ENCODE measurements around the gene FGR. TPM values are rescaled to one million over a fixed set of nuclear protein-coding genes. Genes with fewer than 3 reads are reported as not detected.
"Not testable (repeated sequence)": the region's sequence is repeated elsewhere in the genome, so short reads cannot be mapped to it uniquely, and the experiment has no call there.

The FGR gene
- polyA plus RNA-seq, 3 donors: 1.5 to 1.9 (median 1.9) TPM

- no peak for DNase-seq
Measured at GRCh38 chr1:27661412-27662075, 26.6 kb upstream of the FGR start.

DNA sequence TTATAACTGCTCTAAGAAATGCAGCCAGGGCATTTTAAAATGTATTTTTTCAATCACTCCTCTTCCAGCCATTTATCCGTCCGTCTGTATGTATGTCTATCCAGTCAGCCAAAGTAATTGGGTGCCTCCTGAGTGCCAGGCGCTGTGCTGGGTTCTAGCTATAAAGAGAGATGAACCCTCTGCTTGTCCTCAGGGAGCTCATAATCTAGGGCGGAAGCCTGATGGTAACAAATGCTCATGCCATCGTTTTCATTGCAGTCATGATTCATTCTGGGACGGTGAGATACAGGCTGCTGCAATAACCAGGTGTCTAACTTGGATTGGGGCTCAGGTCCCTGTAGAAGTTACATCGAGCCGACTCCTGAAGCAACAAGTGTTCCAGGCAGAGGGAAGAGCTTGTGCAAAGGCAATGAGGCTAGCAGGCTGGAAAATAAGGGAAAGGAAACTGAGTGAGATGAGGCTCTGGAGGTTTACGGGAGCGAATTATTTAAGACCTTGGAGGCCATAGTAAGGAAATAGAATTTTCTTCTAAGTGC is 25.4 kb upstream of the FGR start:
- DNase-seq: no peak

- DNase-seq: peak; percentile 87
Measured at GRCh38 chr1:27659497-27660299, 24.7 kb upstream of the FGR start.

DNA sequence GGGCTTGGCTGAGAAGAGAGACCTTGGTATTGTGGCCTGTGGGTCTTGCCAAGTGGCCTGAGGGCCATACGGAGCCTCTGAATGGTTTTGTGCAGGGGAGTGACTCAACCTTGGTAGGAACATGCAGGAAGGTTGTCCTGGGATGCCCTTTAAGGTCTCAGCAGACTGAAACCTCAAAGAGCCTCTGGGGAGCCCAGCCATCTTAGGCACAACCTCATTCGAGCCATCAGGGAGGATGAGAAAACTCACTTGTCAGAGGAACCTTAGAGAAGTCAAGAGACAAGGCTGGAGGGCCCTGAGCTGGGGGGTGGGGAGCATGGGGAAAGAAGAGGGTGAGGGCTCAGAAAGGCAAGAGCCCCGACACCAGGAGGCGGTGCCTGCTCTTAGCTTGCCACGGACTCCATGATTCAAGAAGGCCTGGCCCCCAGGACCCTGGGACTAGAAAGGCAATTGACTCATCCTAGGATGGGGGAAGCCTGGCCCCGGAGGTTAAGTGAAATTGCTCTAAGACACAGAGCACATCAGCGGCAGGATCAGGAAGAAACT is 24.0 kb upstream of the FGR start:
- DNase-seq: no peak

GRCh38 chr1:27656157-27656893 is 21.3 kb upstream of the FGR start:
- DNase-seq: no peak

GRCh38 chr1:27655151-27655937 is 20.4 kb upstream of the FGR start:
- no peak for DNase-seq

DNA sequence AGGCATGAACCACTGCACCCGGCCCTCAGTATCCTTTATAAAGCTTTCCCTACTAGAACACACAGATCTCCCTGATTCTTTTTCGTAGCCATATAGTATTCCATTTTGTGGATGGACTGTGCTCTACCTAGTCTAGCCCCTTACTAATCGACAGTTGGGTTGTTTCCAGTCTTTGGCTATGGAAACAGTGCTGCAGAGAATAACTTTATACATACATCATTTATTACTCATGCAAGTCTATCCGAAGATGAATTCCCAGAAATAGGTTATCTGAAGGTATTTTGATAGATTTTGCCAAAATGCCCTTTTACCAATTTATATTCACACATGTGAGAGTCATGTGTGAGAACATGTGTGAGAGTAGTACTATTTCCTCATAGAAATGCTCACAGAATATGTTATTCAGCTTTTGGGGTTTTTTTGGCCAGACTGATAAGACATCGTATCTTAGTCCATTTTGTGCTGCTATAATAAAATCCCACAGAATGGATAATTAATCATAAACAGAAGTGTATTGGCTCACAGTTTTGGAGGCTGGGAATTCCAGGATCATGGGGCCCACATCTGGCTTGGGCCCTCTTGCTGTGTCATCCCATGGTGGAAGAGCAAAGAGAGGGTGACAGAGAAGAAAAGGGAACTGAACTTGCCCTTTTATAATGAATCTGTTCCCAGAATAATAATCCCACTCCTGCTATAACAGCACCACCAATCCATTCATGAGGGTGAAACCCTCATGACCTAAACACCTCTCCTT is 17.3 kb upstream of the FGR start:
- no peak for DNase-seq

- DNase-seq: no peak
Measured at GRCh38 chr1:27650539-27651175, 15.7 kb upstream of the FGR start.

DNA sequence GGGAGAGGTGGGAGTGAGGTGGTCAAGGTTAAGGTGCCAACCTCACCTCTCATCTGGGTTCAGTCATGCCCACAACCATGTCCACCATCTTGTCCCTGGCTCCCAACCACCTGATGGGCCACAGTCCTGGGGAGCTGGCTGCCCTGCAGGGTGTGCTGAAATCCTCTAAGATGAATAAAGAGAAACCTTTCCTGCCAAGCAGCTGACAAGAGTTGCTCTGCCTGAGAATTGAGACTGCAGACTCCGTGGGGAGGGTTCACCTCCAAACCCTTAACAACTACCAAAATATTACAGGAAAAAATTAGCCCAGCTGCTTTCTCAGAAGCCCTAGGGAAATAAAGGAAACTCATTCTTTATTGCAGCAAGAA is 15.2 kb upstream of the FGR start:
- DNase-seq: no peak

DNA sequence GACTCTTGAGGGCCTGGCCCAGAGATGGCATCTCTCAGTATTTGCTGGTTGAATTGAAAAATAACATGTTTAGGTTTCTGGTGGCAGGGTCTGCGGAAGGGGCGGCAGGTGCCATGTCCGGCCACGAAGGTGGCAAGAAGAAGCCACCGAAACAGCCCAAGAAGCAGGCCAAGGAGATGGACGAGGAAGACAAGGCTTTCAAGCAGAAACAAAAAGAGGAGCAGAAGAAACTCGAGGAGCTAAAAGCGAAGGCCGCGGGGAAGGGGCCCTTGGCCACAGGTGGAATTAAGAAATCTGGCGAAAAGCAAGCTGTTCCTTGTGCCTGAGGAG is 14.3 kb upstream of the FGR start:
- no peak for DNase-seq

GRCh38 chr1:27648602-27649305 is 13.8 kb upstream of the FGR start:
- DNase-seq: no peak

DNA sequence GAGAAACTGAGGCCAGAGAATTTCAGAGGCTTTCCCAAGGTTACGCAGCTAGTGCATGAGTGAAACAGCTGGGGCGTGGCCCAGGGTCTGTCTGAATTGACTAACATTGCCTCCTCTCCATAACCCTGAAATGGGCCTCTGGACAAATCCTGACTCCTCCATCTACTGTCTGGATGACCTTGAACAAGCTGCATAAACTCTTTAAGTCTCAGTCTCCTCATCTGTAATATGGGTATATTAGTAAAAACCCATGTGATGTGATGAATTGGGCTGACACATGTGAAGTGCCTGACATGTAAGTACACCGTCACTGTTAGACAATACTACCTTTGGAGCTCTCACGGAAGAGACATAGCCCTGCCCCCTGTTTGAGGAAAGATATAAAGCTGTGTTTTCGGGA is 12.3 kb upstream of the FGR start:
- no peak for DNase-seq

DNA sequence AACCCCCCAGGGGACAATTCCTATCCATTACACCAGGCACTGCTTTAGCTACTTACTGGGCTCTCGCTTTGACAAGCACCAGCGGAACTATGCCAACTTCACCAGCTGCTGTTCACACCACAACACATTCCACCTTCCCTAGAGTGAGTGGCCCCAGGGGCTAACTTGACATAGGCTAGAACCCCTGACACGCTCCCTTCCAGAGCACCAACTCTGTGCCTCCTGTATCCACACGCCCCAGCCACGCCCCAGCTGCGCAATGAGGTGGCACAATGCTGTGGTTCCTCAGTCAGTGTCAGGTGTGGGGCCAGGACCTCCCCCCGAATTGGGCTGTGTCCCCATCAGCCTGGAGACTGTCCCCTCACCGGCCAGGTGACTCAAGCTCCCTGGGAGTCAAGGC is 11.7 kb upstream of the FGR start:
- DNase-seq: no peak

GRCh38 chr1:27645071-27645415 is 10.1 kb upstream of the FGR start:
- DNase-seq: no peak

GRCh38 chr1:27644369-27645070 is 9.5 kb upstream of the FGR start:
- no peak for DNase-seq

GRCh38 chr1:27643600-27644368 is 8.8 kb upstream of the FGR start:
- no peak for DNase-seq

DNA sequence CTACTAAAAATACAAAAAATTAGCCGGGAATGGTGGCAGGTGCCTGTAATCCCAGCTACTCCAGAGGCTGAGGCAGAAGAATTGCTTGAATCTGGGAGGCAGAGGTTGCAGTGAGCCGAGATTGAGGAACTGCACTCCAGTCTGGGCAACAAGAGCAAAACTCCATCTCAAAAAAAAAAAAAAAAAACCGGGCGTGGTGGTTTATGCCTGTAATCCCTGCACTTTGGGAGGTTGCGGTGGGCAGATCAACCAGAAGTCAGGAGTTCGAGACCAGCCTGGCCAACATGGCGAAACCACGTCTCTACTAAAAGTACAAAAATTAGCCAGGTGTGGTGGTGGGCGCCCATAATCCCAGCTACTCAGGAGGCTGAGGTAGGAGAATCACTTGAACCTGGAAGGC is 5.5 kb upstream of the FGR start:
- DNase-seq: not testable (repeated sequence)

DNA sequence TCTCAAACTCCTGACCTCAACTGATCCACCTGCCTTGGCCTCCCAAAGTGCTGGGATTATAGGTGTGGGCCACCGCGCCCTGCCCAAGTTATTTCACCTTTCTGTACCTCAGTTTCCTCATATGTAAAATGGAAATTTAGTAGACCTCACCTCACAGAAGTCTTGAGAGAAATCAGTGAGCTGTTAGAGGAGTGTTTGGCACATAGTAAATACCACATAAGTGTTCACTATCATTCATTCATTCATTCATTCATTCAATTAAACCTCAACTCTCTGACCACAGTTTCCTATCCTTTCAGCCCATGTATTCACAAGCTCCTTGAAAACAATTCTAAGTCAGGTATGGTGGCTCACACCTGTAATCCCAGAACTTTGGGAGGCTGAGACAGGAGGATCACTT is 3.8 kb upstream of the FGR start:
- DNase-seq: no peak

Measured in renal pelvis (tissue), 4 donors.